Peyer's patch (tissue), 4 donors: Measurements from ENCODE around the gene PTPN22.

Experiments
- CTCF ChIP-seq, 6 experiments: fragments of 450-650 bp in 4 of 6; fragments of 200-600 bp in 2 of 6; sonication (generic) in 1 of 6; IDR thresholded peaks; one replicate each; pipeline ENCODE4 v1.5.1; 2017 to 2019; ENCODE audit warnings: antibody characterized with exemption in 6 of 6, mild to moderate bottlenecking in 3 of 6, moderate library complexity in 1 of 6
- POLR2A ChIP-seq, 2 donors: fragments of 450-650 bp; IDR thresholded peaks; one replicate each; pipeline ENCODE4 v1.5.1; 2017; ENCODE audit warnings: antibody characterized with exemption in 2 of 2, mild to moderate bottlenecking in 2 of 2, moderate library complexity in 2 of 2

GRCh38 chr1:113904674-113905434 is 33.3 kb upstream of the PTPN22 start, which contains the start of the genes AP4B1 and DCLRE1B:
- peak; percentile 78 to 83 for TF ChIP-seq POLR2A (IDR thresholded peaks at IDR 0.05)
- peak; percentile 69 to 98 (median 92) for TF ChIP-seq CTCF (IDR thresholded peaks at IDR 0.05)
